HepG2 (cell line): Measurements from ENCODE around the gene VPS26A. TPM values are rescaled to one million over a fixed set of nuclear protein-coding genes. Genes with fewer than 3 reads are reported as not detected.

Experiments used
- ATAC-seq: fragments of 200-7000 bp; cut with Tn5 transposase; 3 replicates; pipeline ENCODE4 v1.9.1; 2020; ENCODE audit warnings: mild to moderate bottlenecking, moderate library complexity
- BruUV-seq: library from RNA; stranded (reverse); fragments of 400-500 nt; replicated peaks from 2 replicates; lab custom pipeline; 2021; lab: Mats Ljungman, UMichigan
- CTCF ChIA-PET: fragments of 300-600 bp; formaldehyde crosslinking; extraction: SDS; loops from one replicate; lab custom pipeline; 2021; ENCODE audit warnings: low total read pairs, inconsistent platforms, low intra/inter-chr PET ratio; lab: Yijun Ruan, JAX
- POLR2A ChIA-PET: fragments of 350-600 bp; sonication (Branson Sonifier 250); formaldehyde crosslinking; loops from one replicate; lab custom pipeline; 2020; ENCODE audit warnings: antibody characterized with exemption, inconsistent platforms; lab: Yijun Ruan, JAX
- DNase-seq: peaks from one replicate; pipeline ENCODE4 v3.0.0-alpha.2; 2015; ENCODE audit warnings: low spot score
- FAIRE-seq: peaks from 3 replicates; lab custom pipeline; 2011; peaks lifted over from hg19 to GRCh38; lab: Jason Lieb, UNC
- H2AFZ ChIP-seq: one replicate; pipeline ENCODE4 v1.6.1; 2011; ENCODE audit warnings: low read length, inconsistent platforms
- H3K27ac ChIP-seq: fragments of 300-600 bp; 3 replicates; pipeline ENCODE4 v1.8.0; 2011; ENCODE audit warnings: mixed run types, mild to moderate bottlenecking, mixed read lengths, low read length, inconsistent platforms; ENCODE audit not compliant: insufficient read depth; ENCODE audit errors: extremely low read length
- H3K27me3 ChIP-seq, 2 experiments: fragments of 200-600 bp in 1 of 2; 2 replicates in 1 of 2; 3 replicates in 1 of 2; pipeline versions ENCODE4 v1.6.0 to v1.8.0; 2011; ENCODE audit warnings: low read length in 2 of 2, mild to moderate bottlenecking in 2 of 2, moderate library complexity in 2 of 2, inconsistent platforms in 1 of 2; ENCODE audit not compliant: insufficient read depth in 2 of 2, control insufficient read depth in 1 of 2
- H3K36me3 ChIP-seq, 2 experiments: fragments of 200-600 bp in 1 of 2; replicated peaks in 1 of 2; 2 replicates in 1 of 2; 3 replicates in 1 of 2; pipeline versions ENCODE4 v1.5.1 to v1.8.0; 2011; ENCODE audit warnings: low read length in 2 of 2, inconsistent platforms in 1 of 2; ENCODE audit not compliant: insufficient read depth in 2 of 2, control insufficient read depth in 1 of 2
- H3K4me1 ChIP-seq: 2 replicates; pipeline ENCODE4 v1.5.1; 2012; ENCODE audit warnings: low read length, inconsistent platforms; ENCODE audit not compliant: insufficient read depth
- H3K4me2 ChIP-seq: 2 replicates; pipeline ENCODE4 v1.6.0; 2011; ENCODE audit warnings: low read depth, low read length, inconsistent platforms
- H3K4me3 ChIP-seq, 3 experiments: fragments of 200-600 bp in 1 of 3; sonication (generic), shearing (Covaris generic) in 1 of 3; replicated peaks in 1 of 3; 2 replicates each; pipeline ENCODE4 v1.5.1; 2011 to 2016; ENCODE audit warnings: low read length in 3 of 3, inconsistent platforms in 2 of 3, low read depth in 2 of 3, mild to moderate bottlenecking in 2 of 3, control low read depth in 1 of 3, mixed read lengths in 1 of 3; ENCODE audit not compliant: insufficient read depth in 1 of 3
- H3K79me2 ChIP-seq: one replicate; pipeline ENCODE4 v1.6.1; 2011; ENCODE audit warnings: low read length, inconsistent platforms; ENCODE audit not compliant: insufficient read depth
- H3K9ac ChIP-seq: 2 replicates; pipeline ENCODE4 v1.6.0; 2011; ENCODE audit warnings: mild to moderate bottlenecking, low read depth, low read length, inconsistent platforms; ENCODE audit not compliant: insufficient read depth
- H3K9me3 ChIP-seq: 2 replicates; pipeline ENCODE4 v1.5.1; 2012; ENCODE audit warnings: mild to moderate bottlenecking, low read length
- H4K20me1 ChIP-seq: 2 replicates; pipeline ENCODE4 v1.6.0; 2011; ENCODE audit warnings: inconsistent platforms, mild to moderate bottlenecking, low read length, moderate library complexity; ENCODE audit not compliant: insufficient read depth
- ARID3A ChIP-seq: IDR thresholded peaks from 2 replicates; pipeline ENCODE4 v1.6.1; 2012; ENCODE audit warnings: low read depth, low read length, improper control_type of control experiment
- CREB1 ChIP-seq, 2 experiments: fragments of 450-650 bp in 1 of 2; IDR thresholded peaks; 2 replicates each; pipeline ENCODE4 v1.6.1; 2016 to 2017; ENCODE audit warnings: control low read depth in 1 of 2, mild to moderate bottlenecking in 1 of 2, missing compliant biosample characterization in 1 of 2, missing genetic modification characterization in 1 of 2
- HDAC2 ChIP-seq: sonication (generic); formaldehyde crosslinking; IDR thresholded peaks from 2 replicates; pipeline ENCODE4 v1.4.0; 2020; ENCODE audit warnings: missing genetic modification reagents
- HMG20B ChIP-seq: conservative IDR thresholded peaks from 2 replicates; pipeline ENCODE4 v1.6.1; 2016; ENCODE audit warnings: missing genetic modification reagents, missing compliant biosample characterization
- IKZF5 ChIP-seq: IDR thresholded peaks from 2 replicates; pipeline ENCODE4 v1.6.1; 2018; ENCODE audit warnings: missing genetic modification reagents, mild to moderate bottlenecking, missing compliant biosample characterization
- IRF1 ChIP-seq: sonication (generic); formaldehyde crosslinking; IDR thresholded peaks from 2 replicates; pipeline ENCODE4 v1.4.0; 2020; ENCODE audit warnings: low read depth, mild to moderate bottlenecking, missing genetic modification reagents
- MATR3 ChIP-seq: sonication (generic); formaldehyde crosslinking; IDR thresholded peaks from 2 replicates; pipeline ENCODE4 v1.4.0; 2020; ENCODE audit warnings: missing genetic modification reagents
- MAX ChIP-seq: IDR thresholded peaks from 2 replicates; pipeline ENCODE4 v1.6.1; 2012; ENCODE audit warnings: inconsistent platforms
- SIN3A ChIP-seq: IDR thresholded peaks from 2 replicates; pipeline ENCODE4 v1.6.1; 2011; ENCODE audit warnings: low read depth, mild to moderate bottlenecking, control low read depth, low read length, borderline replicate concordance
- ZNF260 ChIP-seq: sonication (generic); formaldehyde crosslinking; IDR thresholded peaks from 2 replicates; pipeline ENCODE4 v1.4.0; 2020; ENCODE audit warnings: missing genetic modification reagents, low read depth, mild to moderate bottlenecking, borderline replicate concordance
- ZNF496 ChIP-seq: sonication (generic); formaldehyde crosslinking; IDR thresholded peaks from 2 replicates; pipeline ENCODE4 v1.8.1; 2023; ENCODE audit warnings: mild to moderate bottlenecking, moderate library complexity, missing genetic modification reagents; ENCODE audit not compliant: insufficient replicate concordance
- ZNF7 ChIP-seq: IDR thresholded peaks from 2 replicates; pipeline ENCODE4 v1.6.1; 2016; ENCODE audit warnings: missing biosample characterization, missing genetic modification reagents
- ZNF773 ChIP-seq: sonication (generic); formaldehyde crosslinking; IDR thresholded peaks from 2 replicates; pipeline ENCODE4 v1.4.0; 2020; ENCODE audit warnings: missing genetic modification reagents, borderline replicate concordance
- ZNF883 ChIP-seq: sonication (generic); formaldehyde crosslinking; IDR thresholded peaks from 2 replicates; pipeline ENCODE4 v1.5.1; 2020; ENCODE audit warnings: mild to moderate bottlenecking, missing genetic modification reagents; ENCODE audit errors: not compliant biosample characterization
- WGBS: methylation state at CpG from one replicate; pipeline ENCODE4 v1.1.6; 2017; ENCODE audit warnings: low lambda C conversion rate; 5-methylcytosine and 5-hydroxymethylcytosine counted together
- in situ Hi-C: cut with HindIII; loops from 2 replicates; pipeline ENCODE4 v1.10.0; 2017; ENCODE audit warnings: low pct_unique_long_range_greater_than_20kb; ENCODE audit not compliant: extremely low pct_ligation_motif_present
- intact Hi-C: fragments of 100-400 bp; cut with micrococcal nuclease; formaldehyde crosslinking; loops from one replicate; pipeline ENCODE4 v1.10.0; 2022; ENCODE audit not compliant: unreplicated experiment
- polyA plus RNA-seq, 8 experiments: library from polyadenylated mRNA; depleted of rRNA in 3 of 8; stranded (reverse) in 7 of 8; unstranded in 1 of 8; fragments of >200 nt; fragmentation: Illumina TruSeq in 4 of 8; extraction: Trizol in 4 of 8; gene quantifications; 2 replicates each; pipeline versions ENCODE4 v1.2.1 to v1.2.3, GENCODE V29; 2011 to 2016; ENCODE audit warnings: low read depth in 4 of 8, missing spikeins in 1 of 8, mixed read lengths in 1 of 8; ENCODE audit not compliant: insufficient read depth in 1 of 8
- total RNA-seq, 5 experiments: library from RNA; depleted of rRNA; stranded (reverse); fragments of >200 nt; fragmentation: Illumina TruSeq; extraction: Trizol; gene quantifications; 2 replicates each; pipeline ENCODE4 v1.2.3, GENCODE V29; 2016; ENCODE audit warnings: low read depth in 1 of 5
- TF ChIP-seq, protein P1 (sequence below): sonication (generic); formaldehyde crosslinking; IDR thresholded peaks from 2 replicates; pipeline ENCODE4 v1.4.0; 2020; ENCODE audit warnings: mild to moderate bottlenecking, low read depth, missing genetic modification reagents
- TF ChIP-seq, protein P2 (sequence below): sonication (generic); formaldehyde crosslinking; IDR thresholded peaks from 2 replicates; pipeline ENCODE4 v1.8.0; 2022; ENCODE audit warnings: missing genetic modification reagents, mild to moderate bottlenecking, borderline replicate concordance

VPS26A gene
- total and polyA plus RNA-seq, 2 of the 13 experiments (the other 11 are each of a cell fraction or from before 2014, with no cell fraction given) = 12.9 to 32.6 TPM

GRCh38 chr10:69119896-69120295 is 4.1 kb upstream of the VPS26A start (continued):
- no peak for TF ChIP-seq ARID3A
- TF ChIP-seq ZNF883 (CRISPR knock-in tag) = no peak
- no peak for TF ChIP-seq MATR3 (CRISPR knock-in tag)
- TF ChIP-seq ZNF773 (CRISPR knock-in tag) = no peak
- no peak for TF ChIP-seq ZNF496 (CRISPR knock-in tag)
- TF ChIP-seq ZNF7 (CRISPR knock-in tag) = no peak
- TF ChIP-seq IRF1 (CRISPR knock-in tag) = no peak
- TF ChIP-seq HMG20B = no peak

GRCh38 chr10:69123306-69123746 is 652 bp upstream of the VPS26A start:
- peaks cover 28% of the 10 kb centered on the region for H3K4me1 ChIP-seq
- peak overlapping the region; percentile 90 for H3K9ac ChIP-seq
- POLR2A ChIA-PET = no interaction called here
- H2AFZ ChIP-seq = peak overlapping the region; percentile 64
- peak; percentile 31 for DNase-seq
- H3K27me3 ChIP-seq = no peaks in the 10 kb centered on the region; a peak in 1 of 5 replicates
- no peaks in the 10 kb centered on the region for H4K20me1 ChIP-seq
- CTCF ChIA-PET = no interaction called here
- no peaks in the 10 kb centered on the region for H3K9me3 ChIP-seq
- intact Hi-C loops = loop anchor here (10.0 kb wide), 1 partner anchor 51 kb away; no protein-coding TSS in a partner anchor
- H3K79me2 ChIP-seq = peaks cover 35% of the 10 kb centered on the region
- ATAC-seq = peak; percentile 75
- FAIRE-seq = peak; percentile 61
- BruUV-seq = TSS peak; percentile 99
- WGBS = under 1% methylated on average over 15 of the region's 16 CpGs
- no peaks in the 10 kb centered on the region for H3K36me3 ChIP-seq
- H3K27ac ChIP-seq = peak overlapping the region; percentile 82
- H3K4me2 ChIP-seq = peak overlapping the region; percentile 94
- in situ Hi-C loops = no loop called here
- peak overlapping the region; percentile 67 to 89 (median 85) for H3K4me3 ChIP-seq
- 0 out of 2 replicates have a peak, but pooled peaks have one; percentile 9 for TF ChIP-seq HDAC2 (CRISPR knock-in tag)
- TF ChIP-seq MAX = no peak
- no peak for TF ChIP-seq ZNF260 (CRISPR knock-in tag)
- TF ChIP-seq CREB1 (IDR thresholded peaks at IDR 0.05) = no peak
- TF ChIP-seq CREB1 (CRISPR knock-in tag; IDR thresholded peaks at IDR 0.05) = 0 out of 2 replicates have a peak, but pooled peaks have one; percentile 11
- 0 out of 2 replicates have a peak, but pooled peaks have one; percentile 46 for TF ChIP-seq IKZF5
- TF ChIP-seq, protein P1, sequence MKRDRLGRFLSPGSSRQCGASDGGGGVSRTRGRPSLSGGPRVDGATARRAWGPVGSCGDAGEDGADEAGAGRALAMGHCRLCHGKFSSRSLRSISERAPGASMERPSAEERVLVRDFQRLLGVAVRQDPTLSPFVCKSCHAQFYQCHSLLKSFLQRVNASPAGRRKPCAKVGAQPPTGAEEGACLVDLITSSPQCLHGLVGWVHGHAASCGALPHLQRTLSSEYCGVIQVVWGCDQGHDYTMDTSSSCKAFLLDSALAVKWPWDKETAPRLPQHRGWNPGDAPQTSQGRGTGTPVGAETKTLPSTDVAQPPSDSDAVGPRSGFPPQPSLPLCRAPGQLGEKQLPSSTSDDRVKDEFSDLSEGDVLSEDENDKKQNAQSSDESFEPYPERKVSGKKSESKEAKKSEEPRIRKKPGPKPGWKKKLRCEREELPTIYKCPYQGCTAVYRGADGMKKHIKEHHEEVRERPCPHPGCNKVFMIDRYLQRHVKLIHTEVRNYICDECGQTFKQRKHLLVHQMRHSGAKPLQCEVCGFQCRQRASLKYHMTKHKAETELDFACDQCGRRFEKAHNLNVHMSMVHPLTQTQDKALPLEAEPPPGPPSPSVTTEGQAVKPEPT (CRISPR knock-in tag) = no peak
- TF ChIP-seq, protein P2, sequence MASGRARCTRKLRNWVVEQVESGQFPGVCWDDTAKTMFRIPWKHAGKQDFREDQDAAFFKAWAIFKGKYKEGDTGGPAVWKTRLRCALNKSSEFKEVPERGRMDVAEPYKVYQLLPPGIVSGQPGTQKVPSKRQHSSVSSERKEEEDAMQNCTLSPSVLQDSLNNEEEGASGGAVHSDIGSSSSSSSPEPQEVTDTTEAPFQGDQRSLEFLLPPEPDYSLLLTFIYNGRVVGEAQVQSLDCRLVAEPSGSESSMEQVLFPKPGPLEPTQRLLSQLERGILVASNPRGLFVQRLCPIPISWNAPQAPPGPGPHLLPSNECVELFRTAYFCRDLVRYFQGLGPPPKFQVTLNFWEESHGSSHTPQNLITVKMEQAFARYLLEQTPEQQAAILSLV = 0 out of 2 replicates have a peak, but pooled peaks have one; percentile 17
- peak; percentile 21; the same call in 1 of the 2 replicates for TF ChIP-seq SIN3A
